Breast epithelium (tissue), 3 donors: ENCODE data around the gene TMEM86B.

Experiments used
- CTCF ChIP-seq, 3 donors: fragments of 450-650 bp; IDR thresholded peaks; one replicate each; pipeline ENCODE4 v1.5.1; 2016 to 2017; ENCODE audit warnings: antibody characterized with exemption in 3 of 3, mild to moderate bottlenecking in 3 of 3, moderate library complexity in 3 of 3
- POLR2A ChIP-seq: fragments of 450-650 bp; IDR thresholded peaks from one replicate; pipeline ENCODE4 v1.6.1; 2016; ENCODE audit warnings: antibody characterized with exemption, mild to moderate bottlenecking, moderate library complexity

GRCh38 chr19:55193481-55193880, 35.1 kb downstream of the TMEM86B start:
- TF ChIP-seq CTCF (IDR thresholded peaks at IDR 0.05) = no peak
- no peak for TF ChIP-seq POLR2A
